H9 (cell line): Measurements from ENCODE around the gene CELF5. TPM values are rescaled to one million over a fixed set of nuclear protein-coding genes. Genes with fewer than 3 reads are reported as not detected.

Source experiments
- DNase-seq: peaks from one replicate; pipeline ENCODE4 v3.0.0-alpha.2; 2017
- H2AFZ ChIP-seq: one replicate; pipeline ENCODE4 v1.6.1; 2013; ENCODE audit warnings: mild to moderate bottlenecking, low read length, control low read depth, moderate library complexity
- H2AK5ac ChIP-seq: 2 replicates; pipeline ENCODE4 v1.6.1; 2013; ENCODE audit warnings: low read length, control low read depth, mixed read lengths; ENCODE audit not compliant: insufficient read length
- H2BK120ac ChIP-seq: one replicate; pipeline ENCODE4 v1.6.1; 2013; ENCODE audit warnings: low read depth, mild to moderate bottlenecking, low read length, control low read depth, inconsistent platforms; ENCODE audit not compliant: poor library complexity, severe bottlenecking
- H2BK12ac ChIP-seq: 2 replicates; pipeline ENCODE4 v1.6.1; 2013; ENCODE audit warnings: low read length, control low read depth, mixed read lengths, low read depth; ENCODE audit not compliant: insufficient read length
- H2BK15ac ChIP-seq: 2 replicates; pipeline ENCODE4 v1.6.1; 2013; ENCODE audit warnings: low read depth, low read length, control low read depth
- H2BK20ac ChIP-seq: one replicate; pipeline ENCODE4 v1.6.1; 2013; ENCODE audit warnings: low read depth, mild to moderate bottlenecking, low read length, control low read depth, inconsistent platforms; ENCODE audit not compliant: poor library complexity, severe bottlenecking
- H2BK5ac ChIP-seq: 2 replicates; pipeline ENCODE4 v1.6.1; 2013; ENCODE audit warnings: low read length, control low read depth, mixed read lengths; ENCODE audit not compliant: insufficient read length
- H3K14ac ChIP-seq: 2 replicates; pipeline ENCODE4 v1.6.1; 2013; ENCODE audit warnings: low read length, control low read depth; ENCODE audit not compliant: insufficient read depth
- H3K18ac ChIP-seq: 2 replicates; pipeline ENCODE4 v1.6.1; 2013; ENCODE audit warnings: low read depth, mild to moderate bottlenecking, mixed read lengths, low read length, control low read depth; ENCODE audit not compliant: insufficient read length
- H3K23ac ChIP-seq: 2 replicates; pipeline ENCODE4 v1.6.1; 2013; ENCODE audit warnings: low read length, control low read depth, mixed read lengths, low read depth; ENCODE audit not compliant: insufficient read length
- H3K23me2 ChIP-seq: 2 replicates; pipeline ENCODE4 v1.6.1; 2013; ENCODE audit warnings: low read depth, mild to moderate bottlenecking, mixed read lengths, low read length, control low read depth; ENCODE audit not compliant: insufficient read length, poor library complexity, severe bottlenecking
- H3K27ac ChIP-seq: 2 replicates; pipeline ENCODE4 v1.5.1; 2013; ENCODE audit warnings: low read length, control low read depth, mixed read lengths, low read depth; ENCODE audit not compliant: insufficient read length
- H3K27me3 ChIP-seq: 2 replicates; pipeline ENCODE4 v1.6.1; 2013; ENCODE audit warnings: low read length, control low read depth, inconsistent platforms; ENCODE audit not compliant: insufficient read depth
- H3K4ac ChIP-seq: 2 replicates; pipeline ENCODE4 v1.6.1; 2013; ENCODE audit warnings: low read depth, mild to moderate bottlenecking, control low read depth, inconsistent platforms, low read length, moderate library complexity
- H3K4me1 ChIP-seq: 2 replicates; pipeline ENCODE4 v1.6.1; 2013; ENCODE audit warnings: low read length, control low read depth, inconsistent platforms; ENCODE audit not compliant: insufficient read depth
- H3K4me2 ChIP-seq: 2 replicates; pipeline ENCODE4 v1.6.1; 2013; ENCODE audit warnings: low read length, control low read depth, mixed read lengths; ENCODE audit not compliant: insufficient read length, insufficient read depth
- H3K56ac ChIP-seq: 2 replicates; pipeline ENCODE4 v1.6.1; 2013; ENCODE audit warnings: low read depth, mild to moderate bottlenecking, mixed read lengths, low read length, control low read depth; ENCODE audit not compliant: insufficient read length
- H3K79me1 ChIP-seq: 2 replicates; pipeline ENCODE4 v1.6.1; 2013; ENCODE audit warnings: low read depth, mild to moderate bottlenecking, moderate library complexity, low read length, control low read depth, inconsistent platforms; ENCODE audit not compliant: insufficient read depth, poor library complexity, severe bottlenecking
- H3K79me2 ChIP-seq: 2 replicates; pipeline ENCODE4 v1.6.1; 2013; ENCODE audit warnings: low read length, control low read depth, inconsistent platforms; ENCODE audit not compliant: insufficient read depth
- H3K9ac ChIP-seq: 2 replicates; pipeline ENCODE4 v1.6.1; 2013; ENCODE audit warnings: low read length, control low read depth, mixed read lengths; ENCODE audit not compliant: insufficient read length; ENCODE audit errors: extremely low read depth
- H3K9me3 ChIP-seq: one replicate; pipeline ENCODE4 v1.6.1; 2013; ENCODE audit warnings: low read depth, low read length, inconsistent platforms; ENCODE audit not compliant: control insufficient read depth
- H3T11ph ChIP-seq: one replicate; pipeline ENCODE4 v1.6.1; 2013; ENCODE audit warnings: mild to moderate bottlenecking, low read length, control low read depth, inconsistent platforms
- H4K20me1 ChIP-seq: one replicate; pipeline ENCODE4 v1.6.1; 2013; ENCODE audit not compliant: control insufficient read depth, insufficient read length, insufficient read depth
- H4K5ac ChIP-seq: 2 replicates; pipeline ENCODE4 v1.6.1; 2013; ENCODE audit warnings: low read depth, mild to moderate bottlenecking, mixed read lengths, low read length, control low read depth; ENCODE audit not compliant: insufficient read length
- H4K8ac ChIP-seq: replicated peaks from 2 replicates; pipeline ENCODE4 v1.6.1; 2013; ENCODE audit warnings: low read length, control low read depth, mixed read lengths, low read depth; ENCODE audit not compliant: insufficient read length
- H4K91ac ChIP-seq: 2 replicates; pipeline ENCODE4 v1.6.1; 2013; ENCODE audit warnings: low read depth, mild to moderate bottlenecking, moderate library complexity, mixed read lengths, low read length, control low read depth; ENCODE audit not compliant: insufficient read length
- H3K27ac Mint-ChIP-seq, 3 experiments: 2 replicates in 2 of 3; 3 replicates in 1 of 3; pipeline ENCODE4 v1.8.0; 2020 to 2021; ENCODE audit warnings: mixed read lengths in 3 of 3, mild to moderate bottlenecking in 1 of 3, moderate library complexity in 1 of 3
- H3K27me3 Mint-ChIP-seq: 2 replicates; pipeline ENCODE4 v1.8.0; 2021; ENCODE audit warnings: low read depth, mild to moderate bottlenecking, moderate library complexity, mixed read lengths
- H3K36me3 Mint-ChIP-seq, 3 experiments: 2 replicates in 2 of 3; 3 replicates in 1 of 3; pipeline ENCODE4 v1.8.0; 2020 to 2021; ENCODE audit warnings: low read depth in 3 of 3, mixed read lengths in 3 of 3; ENCODE audit not compliant: insufficient read depth in 1 of 3
- H3K4me1 Mint-ChIP-seq, 2 experiments: 2 replicates each; pipeline ENCODE4 v1.8.0; 2020; ENCODE audit warnings: mixed read lengths in 2 of 2
- H3K4me3 Mint-ChIP-seq, 2 experiments: 2 replicates in 1 of 2; 3 replicates in 1 of 2; pipeline ENCODE4 v1.8.0; 2020 to 2021; ENCODE audit warnings: mild to moderate bottlenecking in 2 of 2, mixed read lengths in 2 of 2, moderate library complexity in 1 of 2
- H3K9me3 Mint-ChIP-seq, 2 experiments: 2 replicates in 1 of 2; 3 replicates in 1 of 2; pipeline ENCODE4 v1.8.0; 2020; ENCODE audit warnings: mild to moderate bottlenecking in 2 of 2, mixed read lengths in 2 of 2, moderate library complexity in 1 of 2
- WGBS: extraction: QIAGEN DNeasy Blood & Tissue Kit; methylation state at CpG from one replicate; pipeline ENCODE4 v1.1.7; 2013; ENCODE audit warnings: missing lambda C conversion rate, low lambda C conversion rate, mixed read lengths; ENCODE audit not compliant: insufficient read length; ENCODE audit errors: extremely low coverage; 5-methylcytosine and 5-hydroxymethylcytosine counted together
- total RNA-seq: library from RNA; stranded (reverse); gene quantifications from 2 replicates; pipeline ENCODE4 v1.2.1, GENCODE V29; 2021
- TF ChIP-seq, protein P1 (sequence below): fragments of 200-600 bp; sonication (generic); conservative IDR thresholded peaks from 3 replicates; pipeline ENCODE4 v1.8.0; 2021; ENCODE audit warnings: antibody characterized with exemption, mild to moderate bottlenecking

The CELF5 gene
- total RNA-seq, 1 experiment from 2014 or later = 4.8 TPM

DNA sequence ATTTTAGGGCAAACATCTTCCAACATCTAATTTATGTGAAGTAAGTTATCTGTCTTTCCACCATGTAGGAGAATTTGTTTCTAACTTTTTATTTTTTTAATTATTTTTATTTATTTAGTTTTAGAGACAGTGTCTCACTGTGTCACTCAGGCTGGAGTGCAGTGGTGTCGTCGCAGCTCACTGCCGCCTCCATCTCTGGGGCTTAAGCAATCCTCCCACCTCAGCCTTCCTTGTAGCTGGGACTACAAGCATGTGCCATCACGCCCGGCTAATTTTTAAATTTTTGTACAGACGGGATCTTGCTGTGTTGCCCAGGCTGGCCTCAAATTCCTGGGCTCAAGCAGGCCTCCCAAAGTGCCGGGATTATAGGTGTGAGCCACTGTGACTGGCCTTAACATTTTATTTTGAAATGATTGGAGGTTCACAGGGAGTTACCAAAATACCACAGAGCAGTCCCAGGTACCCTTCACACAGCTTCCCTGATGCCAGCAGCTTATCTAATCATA is 58.8 kb downstream of the CELF5 start:
- Histone ChIP-seq H3K14ac (no peak overlapping the region), H3K9me3 (no peaks in the 10 kb centered on the region), H4K20me1 (no peaks in the 10 kb centered on the region), H3K4ac (no peak overlapping the region), H3K23ac (no peak overlapping the region), H4K5ac (no peak overlapping the region), H3K27ac (no peak overlapping the region), H2BK120ac (no peak overlapping the region), H3K79me2 (no peaks in the 10 kb centered on the region), H3K23me2 (peaks cover 4% of the 10 kb centered on the region), H3K4me1 (no peaks in the 10 kb centered on the region), H3K27me3 (no peaks in the 10 kb centered on the region), H2BK5ac (no peak overlapping the region), H2BK20ac (no peak overlapping the region), H2BK12ac (no peak overlapping the region), H3T11ph (no peak overlapping the region), H4K8ac (no peak overlapping the region), H2AK5ac (no peak overlapping the region), H3K56ac (no peak overlapping the region), H3K4me2 (no peak overlapping the region), H3K79me1 (no peaks in the 10 kb centered on the region), H3K9ac (no peak overlapping the region), H3K18ac (no peak overlapping the region), H2AFZ (no peak overlapping the region), H4K91ac (no peak overlapping the region), H2BK15ac (no peak overlapping the region)
- H3K4me3 Mint-ChIP-seq = no peak overlapping the region
- H3K27me3 Mint-ChIP-seq = peaks cover 11% of the 10 kb centered on the region
- no peak for DNase-seq
- H3K27ac Mint-ChIP-seq = no peak overlapping the region
- TF ChIP-seq, protein P1, sequence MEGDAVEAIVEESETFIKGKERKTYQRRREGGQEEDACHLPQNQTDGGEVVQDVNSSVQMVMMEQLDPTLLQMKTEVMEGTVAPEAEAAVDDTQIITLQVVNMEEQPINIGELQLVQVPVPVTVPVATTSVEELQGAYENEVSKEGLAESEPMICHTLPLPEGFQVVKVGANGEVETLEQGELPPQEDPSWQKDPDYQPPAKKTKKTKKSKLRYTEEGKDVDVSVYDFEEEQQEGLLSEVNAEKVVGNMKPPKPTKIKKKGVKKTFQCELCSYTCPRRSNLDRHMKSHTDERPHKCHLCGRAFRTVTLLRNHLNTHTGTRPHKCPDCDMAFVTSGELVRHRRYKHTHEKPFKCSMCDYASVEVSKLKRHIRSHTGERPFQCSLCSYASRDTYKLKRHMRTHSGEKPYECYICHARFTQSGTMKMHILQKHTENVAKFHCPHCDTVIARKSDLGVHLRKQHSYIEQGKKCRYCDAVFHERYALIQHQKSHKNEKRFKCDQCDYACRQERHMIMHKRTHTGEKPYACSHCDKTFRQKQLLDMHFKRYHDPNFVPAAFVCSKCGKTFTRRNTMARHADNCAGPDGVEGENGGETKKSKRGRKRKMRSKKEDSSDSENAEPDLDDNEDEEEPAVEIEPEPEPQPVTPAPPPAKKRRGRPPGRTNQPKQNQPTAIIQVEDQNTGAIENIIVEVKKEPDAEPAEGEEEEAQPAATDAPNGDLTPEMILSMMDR = no peak
- no CpG with 5 or more reads among the region's 7 CpGs for WGBS
- peaks cover 0 to 8% (median 8%) of the 10 kb centered on the region in 3 experiments; a peak in 2 of 7 replicates for H3K36me3 Mint-ChIP-seq
- H3K4me1 Mint-ChIP-seq = peaks cover 7 to 13% of the 10 kb centered on the region in 2 experiments
- H3K9me3 Mint-ChIP-seq = no peaks in the 10 kb centered on the region
